IMR-90 (cell line): Measurements from ENCODE around the gene MARCHF6.
"Not testable (repeated sequence)": the region's sequence is repeated elsewhere in the genome, so short reads cannot be mapped to it uniquely, and the experiment has no call there.

ENCODE experiments used
- NFE2L2 ChIP-seq: fragments of 150-350 bp; IDR thresholded peaks from 2 replicates; pipeline ENCODE4 v1.6.1; 2016; ENCODE audit warnings: low read depth, mild to moderate bottlenecking, low read length
- POLR2A ChIP-seq: IDR thresholded peaks from 2 replicates; pipeline ENCODE4 v1.6.1; 2012; ENCODE audit warnings: mild to moderate bottlenecking, low read depth, low read length
- RAD21 ChIP-seq: IDR thresholded peaks from 2 replicates; pipeline ENCODE4 v1.6.1; 2012; ENCODE audit warnings: low read length, improper control_type of control experiment
- RCOR1 ChIP-seq: IDR thresholded peaks from 2 replicates; pipeline ENCODE4 v1.6.1; 2012; ENCODE audit warnings: mild to moderate bottlenecking, low read length, improper control_type of control experiment; ENCODE audit not compliant: insufficient replicate concordance
- RFX5 ChIP-seq: IDR thresholded peaks from 2 replicates; pipeline ENCODE4 v1.8.0; 2012; ENCODE audit warnings: low read depth, mild to moderate bottlenecking, low read length, moderate library complexity
- SMC3 ChIP-seq: fragments of 150-350 bp; IDR thresholded peaks from 2 replicates; pipeline ENCODE4 v1.6.1; 2016; ENCODE audit warnings: low read depth, mild to moderate bottlenecking, antibody characterized with exemption, low read length, moderate library complexity
- TF ChIP-seq, protein P1 (sequence below): conservative IDR thresholded peaks from 2 replicates; pipeline ENCODE4 v1.5.1; 2012; ENCODE audit warnings: mild to moderate bottlenecking, low read depth, low read length, improper control_type of control experiment

DNA sequence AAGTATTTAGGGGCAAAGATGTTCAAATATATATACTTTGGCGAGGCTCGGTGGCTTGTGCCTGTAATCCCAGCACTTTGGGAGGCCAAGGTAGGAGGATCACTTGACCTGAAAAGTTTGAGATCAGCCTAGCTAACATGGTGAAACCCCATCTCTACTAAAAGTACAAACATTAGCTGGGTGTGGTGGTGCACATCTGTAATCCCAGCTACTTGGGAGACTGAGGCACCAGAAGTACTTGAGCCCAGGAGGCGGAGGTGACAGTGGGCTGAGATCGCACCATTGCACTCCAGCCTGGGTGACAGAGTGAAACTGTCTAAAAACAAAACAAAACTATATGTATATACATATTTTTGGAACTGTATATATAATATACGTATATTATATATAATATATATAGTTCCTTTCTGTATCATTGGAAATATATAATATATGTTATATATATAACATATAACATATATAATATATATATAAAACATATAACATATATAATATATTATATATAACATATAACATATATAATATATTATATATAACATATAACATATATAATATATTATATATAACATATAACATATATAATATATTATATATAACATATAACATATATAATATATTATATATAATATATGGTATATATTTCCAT is 8.9 kb upstream of the MARCHF6 start:
- TF ChIP-seq, protein P1, sequence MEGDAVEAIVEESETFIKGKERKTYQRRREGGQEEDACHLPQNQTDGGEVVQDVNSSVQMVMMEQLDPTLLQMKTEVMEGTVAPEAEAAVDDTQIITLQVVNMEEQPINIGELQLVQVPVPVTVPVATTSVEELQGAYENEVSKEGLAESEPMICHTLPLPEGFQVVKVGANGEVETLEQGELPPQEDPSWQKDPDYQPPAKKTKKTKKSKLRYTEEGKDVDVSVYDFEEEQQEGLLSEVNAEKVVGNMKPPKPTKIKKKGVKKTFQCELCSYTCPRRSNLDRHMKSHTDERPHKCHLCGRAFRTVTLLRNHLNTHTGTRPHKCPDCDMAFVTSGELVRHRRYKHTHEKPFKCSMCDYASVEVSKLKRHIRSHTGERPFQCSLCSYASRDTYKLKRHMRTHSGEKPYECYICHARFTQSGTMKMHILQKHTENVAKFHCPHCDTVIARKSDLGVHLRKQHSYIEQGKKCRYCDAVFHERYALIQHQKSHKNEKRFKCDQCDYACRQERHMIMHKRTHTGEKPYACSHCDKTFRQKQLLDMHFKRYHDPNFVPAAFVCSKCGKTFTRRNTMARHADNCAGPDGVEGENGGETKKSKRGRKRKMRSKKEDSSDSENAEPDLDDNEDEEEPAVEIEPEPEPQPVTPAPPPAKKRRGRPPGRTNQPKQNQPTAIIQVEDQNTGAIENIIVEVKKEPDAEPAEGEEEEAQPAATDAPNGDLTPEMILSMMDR, result not testable (repeated sequence)
- TF ChIP-seq POLR2A, RFX5, RCOR1, NFE2L2, RAD21, SMC3: not testable (repeated sequence)
